22Rv1 (cell line): ENCODE data around the gene GPR146.

ENCODE experiments used
- H3K27ac ChIP-seq: fragments of 450-650 bp; 2 replicates; pipeline ENCODE4 v1.5.1; 2017
- CTCF ChIP-seq: fragments of 450-650 bp; IDR thresholded peaks from 2 replicates; pipeline ENCODE4 v1.5.1; 2017; ENCODE audit warnings: mild to moderate bottlenecking
- ZFX ChIP-seq: fragments of 450-650 bp; IDR thresholded peaks from 2 replicates; pipeline ENCODE4 v1.6.1; 2017; ENCODE audit warnings: antibody characterized with exemption, borderline replicate concordance

Gene GPR146

GRCh38 chr7:1090236-1090635 is 45.9 kb downstream of the GPR146 start:
- no peak overlapping the region for H3K27ac ChIP-seq
- TF ChIP-seq CTCF, result no peak
- TF ChIP-seq ZFX, result no peak

- no peak overlapping the region for H3K27ac ChIP-seq
- TF ChIP-seq CTCF (no peak), ZFX (no peak)
Observed at GRCh38 chr7:1090686-1091643, 46.6 kb downstream of the GPR146 start.

- H3K27ac ChIP-seq, result no peak overlapping the region
- TF ChIP-seq ZFX (no peak), CTCF (no peak)
Observed at GRCh38 chr7:1091644-1092027, 47.3 kb downstream of the GPR146 start.

GRCh38 chr7:1092161-1092632 is 47.9 kb downstream of the GPR146 start:
- no peak for TF ChIP-seq CTCF
- no peak for TF ChIP-seq ZFX
- no peak overlapping the region for H3K27ac ChIP-seq

GRCh38 chr7:1092806-1093501 is 48.6 kb downstream of the GPR146 start:
- TF ChIP-seq CTCF (no peak), ZFX (no peak)
- H3K27ac ChIP-seq, result no peak overlapping the region

GRCh38 chr7:1093502-1093843 is 49.1 kb downstream of the GPR146 start:
- H3K27ac ChIP-seq, result no peak overlapping the region
- TF ChIP-seq ZFX (no peak), CTCF (no peak)

GRCh38 chr7:1093916-1094508 is 49.7 kb downstream of the GPR146 start:
- H3K27ac ChIP-seq, result no peak overlapping the region
- TF ChIP-seq ZFX, result no peak
- no peak for TF ChIP-seq CTCF
